GM21390 (cell line): Measurements from ENCODE around the gene ELMOD2.
"Not testable (repeated sequence)": the region's sequence is repeated elsewhere in the genome, so short reads cannot be mapped to it uniquely, and the experiment has no call there.

Experiments
- ATAC-seq: cut with Tn5 transposase; IDR thresholded peaks from one replicate; pipeline ENCODE4 v1.9.1; 2021; ENCODE audit not compliant: unreplicated experiment

Gene ELMOD2

DNA sequence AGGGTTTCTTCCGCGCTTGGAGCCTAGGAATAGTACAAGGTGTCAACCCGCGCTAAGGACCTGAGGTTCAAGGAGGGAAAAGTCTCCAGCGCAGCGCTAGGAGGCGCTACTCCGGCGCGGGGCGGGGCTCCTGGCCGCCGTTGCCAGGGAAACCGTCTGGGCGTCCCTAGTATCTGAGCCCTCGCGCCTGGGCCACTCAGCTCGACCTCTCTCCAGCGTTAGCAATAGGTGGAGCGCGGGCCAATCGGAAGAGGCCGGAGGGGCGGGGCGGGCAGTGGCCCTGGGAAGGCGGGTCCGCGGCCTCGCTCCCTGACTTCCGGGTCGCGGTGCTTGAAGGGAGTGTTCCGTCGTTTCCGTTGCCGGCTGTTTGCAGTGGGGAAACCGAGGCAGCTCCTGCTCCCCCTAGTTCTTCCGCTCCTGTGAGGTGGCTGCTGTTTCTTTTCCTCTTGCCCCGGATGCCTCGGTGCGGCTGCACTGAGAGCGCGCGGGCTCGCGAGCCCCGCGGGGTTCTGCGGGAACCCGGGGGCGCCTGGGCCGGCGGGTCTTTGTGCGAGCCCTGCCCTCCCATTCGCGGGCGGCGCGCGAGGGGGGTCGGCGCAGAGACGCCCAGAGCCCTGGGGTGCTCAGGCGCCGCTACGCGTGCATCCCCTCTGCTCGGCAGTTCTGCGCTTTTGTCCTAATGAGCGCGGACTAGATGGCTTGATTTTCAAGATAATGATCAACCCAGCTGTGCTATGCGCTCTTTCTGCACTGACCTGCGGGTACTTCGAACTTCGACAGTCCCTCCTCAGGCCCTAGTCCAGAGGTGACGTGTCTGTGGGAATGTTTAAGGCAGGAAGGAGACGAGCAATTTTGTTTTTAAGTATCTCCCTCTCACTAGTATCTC is at the start of gene ELMOD2:
TSS of gene ELMOD2 (plus strand) at position 312 of the 886 bp plus-strand sequence. CDS start 1,261 bp downstream, outside the sequence.
- peak; percentile 100 for ATAC-seq

- ATAC-seq: no peak
Observed at GRCh38 chr4:140483445-140483844, 40.5 kb upstream of the ELMOD2 start.

DNA sequence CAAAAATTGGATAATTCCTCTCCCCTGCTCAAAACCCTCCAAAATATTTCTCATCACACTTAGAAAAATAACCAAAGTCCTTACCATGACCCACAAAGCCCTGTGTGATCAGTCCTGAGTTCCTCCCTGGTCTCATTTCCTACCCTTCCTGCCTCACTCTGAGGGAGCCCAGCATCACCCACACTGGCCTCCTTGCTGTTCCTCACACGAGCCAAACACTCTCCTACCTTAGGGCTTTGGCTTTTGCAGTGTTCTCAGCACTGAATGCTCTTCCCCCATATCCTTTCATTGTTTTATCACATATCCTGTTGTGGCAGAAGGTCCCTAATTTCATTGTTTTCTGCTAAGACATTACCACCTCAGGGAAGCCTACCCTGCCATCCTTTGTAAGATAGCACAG is 38.0 kb upstream of the ELMOD2 start:
- no peak for ATAC-seq

- no peak for ATAC-seq
Observed at GRCh38 chr4:140497405-140497746, 26.6 kb upstream of the ELMOD2 start.

- no peak for ATAC-seq
Observed at GRCh38 chr4:140497747-140498636, 26.0 kb upstream of the ELMOD2 start, which contains the start of gene MGAT4D. Gene MGAT4D (minus strand): TSS chr4:140498293. CDS start chr4:140498222, 71 bp downstream.

- ATAC-seq: no peak
Observed at GRCh38 chr4:140499391-140499790, 24.6 kb upstream of the ELMOD2 start.

DNA sequence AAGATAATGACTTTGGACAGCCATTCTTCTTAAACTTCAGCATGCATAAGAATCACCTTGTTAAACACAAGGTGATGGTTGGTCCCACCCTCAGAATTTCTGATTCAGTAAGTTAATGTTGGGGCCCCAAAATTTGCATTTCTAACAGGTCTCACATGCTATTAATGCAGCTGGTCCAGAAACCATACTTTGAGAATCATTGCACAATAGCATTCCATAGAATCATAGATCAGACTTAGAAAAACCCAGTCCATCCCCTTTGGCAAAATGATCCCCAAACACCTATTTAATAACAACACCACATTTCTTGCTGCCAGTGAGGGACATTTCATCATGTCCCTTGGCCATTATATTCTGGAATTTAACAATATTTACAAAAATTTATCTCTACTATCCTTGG is 19.7 kb upstream of the ELMOD2 start:
- ATAC-seq: no peak

- ATAC-seq: not testable (repeated sequence)
Observed at GRCh38 chr4:140513765-140514164, 10.2 kb upstream of the ELMOD2 start.

DNA sequence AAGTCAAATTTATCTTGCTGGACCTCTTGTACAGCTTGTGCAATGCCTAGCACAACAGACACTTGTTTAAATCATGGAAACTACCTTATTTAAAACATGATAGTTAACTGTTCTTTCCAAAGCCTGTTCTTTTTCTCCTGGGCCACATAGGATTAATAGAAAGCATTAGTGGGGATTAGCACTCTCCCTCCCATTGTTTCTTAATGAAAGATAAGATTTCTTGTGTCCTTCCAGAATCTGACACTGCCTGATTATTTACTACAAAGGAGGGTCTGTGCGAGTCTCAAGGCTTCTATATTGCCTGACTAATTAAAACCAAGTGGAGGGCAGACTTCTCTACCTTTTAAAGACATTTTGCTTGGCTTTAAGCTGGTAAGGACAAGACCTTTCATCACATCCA is 8.5 kb upstream of the ELMOD2 start:
- ATAC-seq: no peak

- ATAC-seq: peak; percentile 9
Observed at GRCh38 chr4:140523370-140523856, 555 bp upstream of the ELMOD2 start.

- ATAC-seq: no peak
Observed at GRCh38 chr4:140529434-140529833, 5.5 kb downstream of the ELMOD2 start.

DNA sequence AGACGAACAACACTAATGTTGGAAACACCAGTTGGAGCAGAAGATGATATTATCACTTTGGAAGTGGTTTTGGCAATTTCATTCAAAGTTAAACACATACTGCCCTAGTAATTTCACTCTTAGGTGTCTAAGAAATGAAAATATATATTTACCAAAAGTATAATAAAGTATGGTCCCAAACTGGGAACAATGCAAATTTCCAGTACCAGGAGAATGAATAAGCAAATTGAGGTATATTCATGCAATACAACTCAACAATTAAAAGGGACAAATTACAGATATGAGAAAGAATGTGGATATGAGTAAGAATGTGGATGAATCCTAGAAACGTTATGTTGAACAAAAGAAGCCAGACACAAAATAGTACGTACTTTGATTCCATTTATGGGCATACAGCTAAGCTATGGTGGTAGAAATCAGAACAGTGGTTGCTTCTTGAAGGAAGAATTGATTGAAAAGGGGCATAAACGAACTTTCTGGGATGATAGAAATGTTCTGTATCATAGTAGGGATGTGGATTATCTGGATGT is 10.0 kb downstream of the ELMOD2 start:
- no peak for ATAC-seq

GRCh38 chr4:140556372-140557085 is 32.6 kb downstream of the ELMOD2 start:
- ATAC-seq: peak; percentile 100

DNA sequence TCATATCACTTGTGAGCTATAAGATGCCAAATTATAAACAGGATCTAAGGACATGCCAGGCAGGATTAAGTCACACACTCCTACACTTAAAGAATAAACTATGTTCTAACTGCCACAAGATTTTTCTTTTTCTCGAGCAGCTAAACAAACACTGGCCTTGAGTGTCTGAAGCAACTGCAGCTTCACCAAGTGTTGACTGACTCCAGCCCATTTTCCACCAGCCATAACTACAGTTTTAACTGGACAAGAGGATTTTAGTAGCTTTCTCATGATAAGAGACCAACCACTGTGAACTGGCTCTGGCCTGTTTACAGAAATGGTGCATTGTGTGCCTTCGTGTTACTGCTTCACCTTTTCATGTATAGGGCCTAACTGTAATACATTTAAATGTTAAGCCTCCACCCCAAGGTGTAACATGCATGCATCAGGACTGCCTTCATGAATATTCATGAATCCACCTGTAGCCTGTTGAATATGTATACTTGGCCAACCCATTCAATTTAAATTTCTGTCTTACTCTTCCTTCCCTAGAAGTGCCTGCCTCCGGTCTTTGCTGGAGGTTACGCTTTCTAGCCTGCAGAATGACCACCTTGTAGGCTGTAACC is 34.0 kb downstream of the ELMOD2 start:
- ATAC-seq: no peak

DNA sequence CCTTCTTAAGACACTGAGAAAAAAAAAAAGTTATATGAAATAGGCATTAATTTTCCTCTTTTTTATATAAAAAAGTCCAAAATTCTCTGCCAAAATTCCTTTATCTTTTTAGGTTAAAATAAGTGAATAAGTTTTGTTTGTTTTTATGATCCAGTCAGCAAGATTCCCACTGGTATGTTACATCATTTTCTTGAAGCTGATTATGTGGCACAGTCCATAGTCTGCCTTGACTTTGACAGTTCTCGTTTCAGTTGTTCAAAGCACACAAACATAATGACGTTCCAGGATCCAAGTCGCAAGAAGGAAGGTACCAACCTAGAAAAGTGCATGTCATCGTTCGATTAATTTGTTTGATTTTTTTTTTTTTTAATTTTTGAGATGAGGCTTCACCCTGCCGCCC is 35.7 kb downstream of the ELMOD2 start:
- no peak for ATAC-seq

GRCh38 chr4:140568507-140569306 is 44.7 kb downstream of the ELMOD2 start, which contains the start of gene UCP1:
Gene UCP1 (minus strand): TSS chr4:140568961. CDS start chr4:140568729, 232 bp downstream.
- no peak for ATAC-seq

DNA sequence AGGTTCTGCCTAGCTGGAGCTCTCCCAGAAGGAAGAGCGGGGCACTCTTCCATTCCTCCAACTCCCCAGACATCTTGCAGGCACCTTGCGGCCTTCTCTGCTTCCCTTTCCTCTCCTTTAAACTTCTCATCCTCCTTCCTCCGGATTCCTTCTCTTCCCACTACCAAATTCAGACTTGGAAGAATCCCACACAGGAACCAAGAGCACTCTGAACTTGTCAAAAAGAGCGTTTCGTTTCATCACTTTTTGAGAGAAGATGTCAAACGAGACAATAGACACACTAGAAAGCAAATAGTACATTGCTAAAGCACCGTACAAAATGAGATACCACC is 45.3 kb downstream of the ELMOD2 start:
- ATAC-seq: no peak

- no peak for ATAC-seq
Observed at GRCh38 chr4:140571620-140572019, 47.7 kb downstream of the ELMOD2 start.

- no peak for ATAC-seq
Observed at GRCh38 chr4:140575489-140575888, 51.5 kb downstream of the ELMOD2 start.
